Glomerular endothelial cell (primary cell): Measurements from ENCODE around the gene FAM180A. TPM values are rescaled to one million over a fixed set of nuclear protein-coding genes. Genes with fewer than 3 reads are reported as not detected.
"Not testable (repeated sequence)": the region's sequence is repeated elsewhere in the genome, so short reads cannot be mapped to it uniquely, and the experiment has no call there.

Experiments used
- DNase-seq: peaks from one replicate; pipeline ENCODE4 v3.0.0-alpha.2; 2011; ENCODE audit warnings: low read depth, low spot score; ENCODE audit errors: extremely low read depth
- total RNA-seq: library from RNA; depleted of rRNA; stranded (reverse); fragments of >200 nt; gene quantifications from 2 replicates; pipeline ENCODE4 v1.2.3, GENCODE V29; 2015

Gene FAM180A
- total RNA-seq, 1 donor from 2014 or later, result not detected

GRCh38 chr7:135742371-135742770 is 6.2 kb downstream of the FAM180A start:
- DNase-seq, result no peak

- no peak for DNase-seq
These were observed 6.7 kb downstream of the FAM180A start for GRCh38 chr7:135741905-135742304.

GRCh38 chr7:135740889-135741288 is 7.7 kb downstream of the FAM180A start:
- DNase-seq, result no peak

GRCh38 chr7:135737306-135737647 is 11.3 kb downstream of the FAM180A start:
- not testable (repeated sequence) for DNase-seq

- DNase-seq, result no peak
These were observed 11.9 kb downstream of the FAM180A start for GRCh38 chr7:135736586-135737305.

GRCh38 chr7:135734343-135734689 is 14.3 kb downstream of the FAM180A start:
- DNase-seq, result no peak

- DNase-seq, result no peak
These were observed 14.8 kb downstream of the FAM180A start for GRCh38 chr7:135733603-135734342.

GRCh38 chr7:135731131-135731530 is 17.5 kb downstream of the FAM180A start:
- no peak for DNase-seq

GRCh38 chr7:135729230-135729629 is 19.4 kb downstream of the FAM180A start:
- no peak for DNase-seq

- no peak for DNase-seq
These were observed 20.4 kb downstream of the FAM180A start, which contains the start of gene SLC13A4 for GRCh38 chr7:135728136-135728669. TSS of gene SLC13A4 (minus strand) at chr7:135728186. CDS start at chr7:135727496, 690 bp downstream.

GRCh38 chr7:135726911-135727673 is 21.5 kb downstream of the FAM180A start:
- no peak for DNase-seq

GRCh38 chr7:135726276-135726788 is 22.3 kb downstream of the FAM180A start:
- no peak for DNase-seq

- no peak for DNase-seq
These were observed 25.2 kb downstream of the FAM180A start for GRCh38 chr7:135723411-135723810.

- DNase-seq, result no peak
These were observed 27.3 kb downstream of the FAM180A start for GRCh38 chr7:135721198-135721820.

GRCh38 chr7:135719688-135720087 is 28.9 kb downstream of the FAM180A start:
- DNase-seq, result no peak

GRCh38 chr7:135718794-135719437 is 29.7 kb downstream of the FAM180A start:
- no peak for DNase-seq

GRCh38 chr7:135718219-135718618 is 30.4 kb downstream of the FAM180A start:
- no peak for DNase-seq

- DNase-seq, result no peak
These were observed 30.9 kb downstream of the FAM180A start for GRCh38 chr7:135717693-135718092.

GRCh38 chr7:135716677-135717238 is 31.9 kb downstream of the FAM180A start:
- no peak for DNase-seq

- DNase-seq, result no peak
These were observed 32.9 kb downstream of the FAM180A start for GRCh38 chr7:135715673-135716072.
